ENCODE measurements around the gene ZBTB7C. TPM values are rescaled to one million over a fixed set of nuclear protein-coding genes. Genes with fewer than 3 reads are reported as not detected.

Gene ZBTB7C
- total and polyA plus RNA-seq, 4 donors: 3.2 to 10.9 (median 3.7) TPM

- ATAC-seq (ENCODE audit: insufficient read depth, low FRiP score): no peak
- WGBS, 2 donors: 87 to 89% methylated on average over 13 of the region's 13 CpGs
- Histone ChIP-seq H3K27ac (ENCODE audit: low read depth in 1 of 2, low read length in 1 of 2) (no peak overlapping the region), H3K27me3 (ENCODE audit: control insufficient read depth in 3 of 3, insufficient read depth in 3 of 3, low read length in 2 of 3) (no peaks in the 10 kb centered on the region), H3K9ac (ENCODE audit: insufficient read depth in 1 of 2, low read length in 2 of 2) (no peak overlapping the region), H3K36me3 (ENCODE audit: control insufficient read depth in 4 of 4, insufficient read depth in 4 of 4, low read length in 4 of 4) (no peaks in the 10 kb centered on the region), H3K9me3 (ENCODE audit: control insufficient read depth in 4 of 4, insufficient read depth in 3 of 4, low read length in 3 of 4) (no peaks in the 10 kb centered on the region), H3K4me1 (ENCODE audit: control insufficient read depth in 5 of 5, insufficient read depth in 5 of 5, low read length in 5 of 5) (peaks cover 0 to 4% (median 0%) of the 10 kb centered on the region in 5 donors), H3K4me3 (no peak overlapping the region)
- DNase-seq: no peak
- no peak for TF ChIP-seq CTCF (IDR thresholded peaks at IDR 0.05; ENCODE audit: control extremely low read depth, extremely low read depth)
Observed at GRCh38 chr18:48084041-48084757, 325.0 kb downstream of the ZBTB7C start.

- H3K9ac ChIP-seq (ENCODE audit: insufficient read depth in 1 of 2, low read length in 2 of 2): no peak overlapping the region
- H3K36me3 ChIP-seq (ENCODE audit: control insufficient read depth in 4 of 4, insufficient read depth in 4 of 4, low read length in 4 of 4): no peaks in the 10 kb centered on the region
- ATAC-seq (ENCODE audit: insufficient read depth, low FRiP score): no peak
- no peak overlapping the region for H3K27ac ChIP-seq (ENCODE audit: low read depth in 1 of 2, low read length in 1 of 2)
- no peak for DNase-seq
- H3K4me3 ChIP-seq: no peak overlapping the region
- peaks cover 0 to 4% (median 0%) of the 10 kb centered on the region in 5 donors for H3K4me1 ChIP-seq (ENCODE audit: control insufficient read depth in 5 of 5, insufficient read depth in 5 of 5, low read length in 5 of 5)
- no peak for TF ChIP-seq CTCF (IDR thresholded peaks at IDR 0.05; ENCODE audit: control extremely low read depth, extremely low read depth)
- 62 to 67% methylated on average over 4 of the region's 4 CpGs for WGBS, 2 donors
- no peaks in the 10 kb centered on the region for H3K27me3 ChIP-seq (ENCODE audit: control insufficient read depth in 3 of 3, insufficient read depth in 3 of 3, low read length in 2 of 3)
- no peaks in the 10 kb centered on the region for H3K9me3 ChIP-seq (ENCODE audit: control insufficient read depth in 4 of 4, insufficient read depth in 3 of 4, low read length in 3 of 4)
Observed at GRCh38 chr18:48080546-48080945, 328.6 kb downstream of the ZBTB7C start.

DNA sequence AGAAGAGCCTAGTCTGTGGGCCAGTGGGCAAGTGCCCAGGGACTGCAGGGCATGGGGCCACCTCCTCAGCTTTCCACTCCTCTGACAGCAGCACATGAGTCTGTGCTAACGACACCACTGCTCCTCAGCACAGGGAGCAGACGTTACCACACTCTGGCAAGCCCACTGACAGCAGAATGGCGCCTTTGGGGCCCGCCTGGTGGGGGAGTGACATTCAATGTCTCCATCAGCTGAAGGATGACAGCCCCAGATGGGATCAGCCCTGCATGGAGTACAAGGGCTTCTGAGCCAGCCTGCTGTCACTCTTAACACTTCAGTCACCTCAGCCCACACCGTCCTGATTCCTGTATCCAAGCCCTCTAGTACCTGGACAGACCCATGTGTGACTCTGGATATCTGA lies 329.3 kb downstream of the ZBTB7C start:
- TF ChIP-seq CTCF (IDR thresholded peaks at IDR 0.05; ENCODE audit: control extremely low read depth, extremely low read depth): no peak
- H3K4me3 ChIP-seq: no peak overlapping the region
- no peak for ATAC-seq (ENCODE audit: insufficient read depth, low FRiP score)
- WGBS, 2 donors: 91 to 92% methylated on average over 5 of the region's 5 CpGs
- no peaks in the 10 kb centered on the region for H3K9me3 ChIP-seq (ENCODE audit: control insufficient read depth in 4 of 4, insufficient read depth in 3 of 4, low read length in 3 of 4)
- H3K4me1 ChIP-seq (ENCODE audit: control insufficient read depth in 5 of 5, insufficient read depth in 5 of 5, low read length in 5 of 5): peaks cover 0 to 6% (median 0%) of the 10 kb centered on the region in 5 donors
- no peak for DNase-seq
- H3K9ac ChIP-seq (ENCODE audit: insufficient read depth in 1 of 2, low read length in 2 of 2): no peak overlapping the region
- H3K36me3 ChIP-seq (ENCODE audit: control insufficient read depth in 4 of 4, insufficient read depth in 4 of 4, low read length in 4 of 4): no peaks in the 10 kb centered on the region
- H3K27ac ChIP-seq (ENCODE audit: low read depth in 1 of 2, low read length in 1 of 2): no peak overlapping the region
- no peaks in the 10 kb centered on the region for H3K27me3 ChIP-seq (ENCODE audit: control insufficient read depth in 3 of 3, insufficient read depth in 3 of 3, low read length in 2 of 3)

- no peak for TF ChIP-seq CTCF (IDR thresholded peaks at IDR 0.05; ENCODE audit: control extremely low read depth, extremely low read depth)
- Histone ChIP-seq H3K4me3 (no peak overlapping the region), H3K4me1 (ENCODE audit: control insufficient read depth in 5 of 5, insufficient read depth in 5 of 5, low read length in 5 of 5) (peaks cover 0 to 6% (median 0%) of the 10 kb centered on the region in 5 donors), H3K9ac (ENCODE audit: insufficient read depth in 1 of 2, low read length in 2 of 2) (no peak overlapping the region), H3K27ac (ENCODE audit: low read depth in 1 of 2, low read length in 1 of 2) (no peak overlapping the region), H3K9me3 (ENCODE audit: control insufficient read depth in 4 of 4, insufficient read depth in 3 of 4, low read length in 3 of 4) (no peaks in the 10 kb centered on the region), H3K27me3 (ENCODE audit: control insufficient read depth in 3 of 3, insufficient read depth in 3 of 3, low read length in 2 of 3) (no peaks in the 10 kb centered on the region), H3K36me3 (ENCODE audit: control insufficient read depth in 4 of 4, insufficient read depth in 4 of 4, low read length in 4 of 4) (no peaks in the 10 kb centered on the region)
- 95 to 99% methylated on average over 4 of the region's 4 CpGs for WGBS, 2 donors
- ATAC-seq (ENCODE audit: insufficient read depth, low FRiP score): no peak
- no peak for DNase-seq
Observed at GRCh38 chr18:48078448-48078847, 330.7 kb downstream of the ZBTB7C start.

Data from lung (tissue), 12 donors.